Suppressor macrophage treated with lipopolysaccharide for 1 hour (primary cell): ENCODE measurements around the gene SHC2.
"Not testable (repeated sequence)": the region's sequence is repeated elsewhere in the genome, so short reads cannot be mapped to it uniquely, and the experiment has no call there.

Source experiments
- DNase-seq, 3 donors: peaks; one replicate each; pipeline ENCODE4 v3.0.0-alpha.2; 2020 to 2022

Gene SHC2

GRCh38 chr19:405121-405965 is 55.5 kb downstream of the SHC2 start:
- DNase-seq = no peak

DNA sequence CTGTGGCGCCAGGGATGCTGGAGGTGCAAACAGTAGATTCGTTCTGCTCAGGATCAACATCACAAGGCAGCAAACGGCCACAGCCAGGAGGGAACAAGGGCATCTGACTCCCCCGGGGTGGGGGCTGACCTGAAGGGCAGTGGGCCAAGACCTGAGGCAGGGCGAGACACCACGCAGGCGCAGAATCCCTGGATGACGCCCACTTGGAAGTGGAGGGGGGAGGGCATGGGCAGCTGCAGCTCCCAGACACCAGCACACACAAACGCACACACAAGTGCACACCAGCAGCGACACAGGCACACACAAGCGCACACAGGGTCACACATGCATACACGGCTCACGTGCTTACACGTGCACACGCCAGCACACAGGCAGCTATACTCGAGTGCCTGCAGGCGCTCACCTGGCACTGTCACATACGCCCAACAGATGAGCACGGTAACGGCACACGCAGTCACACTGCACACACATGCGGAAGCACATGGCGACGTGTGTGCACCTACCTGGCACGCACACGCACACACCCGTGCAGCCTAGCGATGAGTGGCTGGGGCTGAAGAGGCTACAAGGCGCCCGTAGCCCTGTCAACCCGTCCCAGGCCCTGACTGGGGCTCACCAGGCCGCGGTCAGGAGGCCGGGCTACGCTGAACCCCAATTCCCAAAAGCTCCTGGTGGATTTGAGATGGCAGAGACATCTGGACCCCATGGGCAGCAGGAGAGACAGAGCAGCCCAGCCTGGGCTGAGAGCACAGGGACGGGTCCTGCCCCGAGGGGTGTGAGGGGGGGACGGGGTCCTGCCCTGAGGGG is 57.4 kb downstream of the SHC2 start:
- no peak for DNase-seq

- no peak for DNase-seq
Observed at GRCh38 chr19:402786-403185, 58.0 kb downstream of the SHC2 start.

GRCh38 chr19:401866-402511 is 58.8 kb downstream of the SHC2 start:
- DNase-seq = no peak

DNA sequence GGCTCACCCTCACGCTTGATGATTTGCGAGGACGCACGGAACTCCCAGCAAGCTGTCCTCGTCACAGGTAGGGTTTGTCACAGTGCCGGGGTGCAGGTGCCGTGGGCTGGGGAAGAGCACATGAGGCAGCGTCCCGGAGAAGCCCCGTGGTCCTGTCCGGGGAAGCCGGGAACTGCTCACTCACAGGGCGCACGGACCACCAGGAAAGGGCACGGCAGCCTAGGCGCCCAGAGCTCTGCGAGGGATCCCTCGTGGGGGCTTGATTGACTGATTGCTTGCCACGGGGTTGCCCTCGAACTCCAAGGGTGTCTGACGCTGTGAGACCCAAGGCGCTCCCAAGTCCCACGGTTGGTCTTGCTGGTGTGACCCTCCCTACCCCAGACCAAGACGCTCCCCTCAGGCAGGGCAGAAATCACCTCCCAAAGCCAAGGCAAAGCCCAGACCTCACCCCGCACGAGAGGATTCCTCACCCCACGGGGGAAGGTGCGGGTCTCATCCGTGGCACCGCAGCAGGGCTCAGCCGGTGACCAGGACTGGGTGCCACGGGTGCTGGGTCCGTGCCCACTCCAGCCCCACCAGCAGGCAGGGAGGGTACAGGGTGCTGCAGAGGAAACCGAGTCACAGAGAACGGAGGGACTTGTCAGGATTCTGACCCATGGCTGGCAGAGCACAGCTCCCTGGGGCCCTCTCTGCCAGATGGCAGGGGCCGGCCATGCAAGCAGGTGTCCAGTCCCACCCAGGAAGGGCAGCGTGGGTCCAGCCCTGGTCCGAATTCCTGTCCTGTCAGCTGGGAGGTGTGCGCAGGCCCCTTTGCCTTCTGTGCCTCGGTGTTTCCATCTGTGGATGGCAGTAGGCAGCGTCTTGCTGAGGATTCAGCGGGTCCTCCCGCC is 59.6 kb downstream of the SHC2 start:
- no peak for DNase-seq

- no peak for DNase-seq
Observed at GRCh38 chr19:399370-399769, 61.5 kb downstream of the SHC2 start.

DNA sequence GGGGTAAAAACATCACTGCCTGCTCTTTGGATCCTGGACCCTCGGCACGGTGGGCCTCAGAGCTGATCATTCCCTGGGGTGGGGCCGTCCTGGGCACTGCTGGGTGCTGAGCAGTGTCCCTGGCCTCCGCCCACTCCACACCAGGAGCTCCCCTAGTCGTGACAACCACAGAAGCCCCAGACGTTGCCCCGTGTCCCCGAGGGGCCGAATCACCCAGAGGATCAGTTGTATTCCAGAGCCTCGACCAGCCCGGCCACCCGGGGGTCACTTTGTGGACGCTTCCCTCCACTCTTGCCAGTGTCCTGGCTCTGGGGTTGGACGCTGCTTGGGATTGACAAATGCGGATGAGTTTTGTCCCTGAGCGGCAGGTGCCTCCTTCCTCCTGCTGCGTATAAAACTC is 62.1 kb downstream of the SHC2 start:
- DNase-seq = no peak

GRCh38 chr19:397941-398706 is 62.7 kb downstream of the SHC2 start:
- DNase-seq = no peak

GRCh38 chr19:397321-397720 is 63.5 kb downstream of the SHC2 start:
- DNase-seq = no peak

DNA sequence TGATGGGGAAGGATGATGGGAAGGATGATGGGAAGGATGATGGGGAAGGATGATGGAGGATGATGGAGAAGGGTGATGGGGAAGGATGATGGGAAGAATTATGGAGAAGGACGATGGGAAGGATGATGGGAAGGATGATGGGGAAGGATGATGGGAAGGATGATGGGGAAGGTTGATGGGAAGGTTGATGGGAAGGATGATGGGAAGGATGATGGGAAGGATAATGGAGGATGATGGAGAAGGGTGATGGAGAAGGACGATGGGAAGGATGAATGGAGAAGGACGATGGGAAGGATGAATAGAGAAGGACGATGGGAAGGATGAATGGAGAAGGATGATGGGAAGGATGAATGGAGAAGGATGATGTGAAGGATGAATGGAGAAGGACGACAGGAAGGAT is 65.4 kb downstream of the SHC2 start:
- no peak for DNase-seq

DNA sequence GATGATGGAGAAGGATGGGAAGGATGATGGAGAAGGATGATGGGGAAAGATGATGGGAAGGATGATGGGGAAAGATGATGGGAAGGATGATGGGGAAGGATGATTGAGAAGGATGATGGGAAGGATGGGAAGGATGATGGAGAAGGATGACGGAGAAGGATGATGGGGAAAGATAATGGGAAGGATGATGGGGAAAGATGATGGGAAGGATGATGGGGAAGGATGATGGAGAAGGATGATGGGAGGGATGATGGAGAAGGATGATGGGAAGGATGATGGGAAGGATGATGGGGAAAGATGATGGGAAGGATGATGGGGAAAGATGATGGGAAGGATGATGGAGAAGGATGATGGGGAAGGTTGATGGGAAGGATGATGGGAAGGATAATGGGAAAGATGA is 66.0 kb downstream of the SHC2 start:
- DNase-seq = not testable (repeated sequence)

DNA sequence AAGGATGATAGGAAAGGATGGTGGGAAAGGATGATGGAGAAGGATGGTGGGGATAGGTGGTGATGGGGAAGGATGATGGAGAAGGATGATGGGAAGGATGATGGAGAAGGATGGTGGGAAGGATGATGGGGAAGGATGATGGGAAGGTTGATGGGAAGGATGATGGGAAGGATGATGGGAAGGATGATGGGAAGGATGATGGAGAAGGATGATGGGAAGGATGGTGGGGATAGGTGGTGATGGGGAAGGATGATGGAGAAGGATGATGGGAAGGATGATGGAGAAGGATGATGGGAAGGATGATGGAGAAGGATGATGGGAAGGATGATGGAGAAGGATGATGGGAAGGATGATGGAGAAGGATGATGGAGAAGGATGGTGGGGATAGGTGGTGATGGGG is 67.3 kb downstream of the SHC2 start:
- DNase-seq = not testable (repeated sequence)

DNA sequence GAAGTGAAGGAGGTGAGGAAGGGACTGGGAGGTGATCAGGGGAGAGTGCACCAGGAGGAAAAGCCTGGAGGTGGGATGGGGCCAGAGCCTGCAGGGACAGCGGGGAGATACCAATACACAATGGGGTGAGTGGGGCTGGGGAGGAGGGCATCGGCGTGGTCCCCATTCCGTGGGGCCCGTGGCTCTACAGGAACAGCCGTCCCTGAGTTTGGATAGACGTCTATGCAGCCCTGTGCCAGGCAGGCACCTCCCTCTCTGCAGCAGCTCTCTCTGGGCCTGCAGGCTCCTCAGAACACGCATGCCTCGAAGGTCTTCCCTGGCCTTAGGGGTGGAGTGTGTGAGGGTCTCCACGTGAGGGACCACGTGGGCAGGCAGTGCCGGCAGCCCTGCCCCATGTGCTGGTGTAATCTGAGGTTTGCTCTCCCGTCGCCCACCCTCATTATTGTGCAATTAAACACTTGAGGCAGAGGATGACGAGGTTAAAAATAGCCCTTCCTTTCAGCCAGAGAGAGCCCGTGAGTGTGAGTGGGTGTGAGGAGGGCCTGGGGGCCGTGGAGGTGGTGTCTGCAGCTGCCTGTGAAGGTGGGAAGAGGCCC is 68.4 kb downstream of the SHC2 start:
- no peak for DNase-seq

GRCh38 chr19:391726-392374 is 69.0 kb downstream of the SHC2 start:
- no peak for DNase-seq

- no peak for DNase-seq
Observed at GRCh38 chr19:391207-391557, 69.7 kb downstream of the SHC2 start.

- DNase-seq = no peak
Observed at GRCh38 chr19:390386-391206, 70.2 kb downstream of the SHC2 start.

- DNase-seq = no peak
Observed at GRCh38 chr19:389935-390289, 70.9 kb downstream of the SHC2 start.

GRCh38 chr19:389255-389934 is 71.4 kb downstream of the SHC2 start:
- no peak for DNase-seq

DNA sequence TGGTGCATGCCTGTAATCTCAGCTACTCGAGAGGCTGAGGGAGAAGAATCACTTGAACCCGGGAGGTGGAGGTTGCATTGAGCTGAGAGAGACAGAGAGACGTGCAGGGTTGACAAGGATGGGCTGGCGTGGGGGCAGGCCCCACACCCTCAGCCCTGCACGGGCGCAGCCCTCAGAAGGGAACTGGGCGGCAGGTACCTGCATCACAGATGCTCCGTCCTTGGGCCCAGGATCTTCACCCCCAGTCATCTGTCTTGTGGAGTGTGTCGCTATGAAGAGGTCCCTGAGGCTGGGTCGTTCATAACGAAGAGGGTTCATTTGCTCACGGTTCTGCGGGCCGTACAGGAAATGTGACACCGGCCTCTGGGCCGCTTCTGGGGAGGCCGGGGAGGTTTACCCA is 72.1 kb downstream of the SHC2 start:
- no peak for DNase-seq

- DNase-seq = no peak
Observed at GRCh38 chr19:387777-388176, 73.1 kb downstream of the SHC2 start.
